Measurements from ENCODE around the gene TEP1.
A peak's percentile ranks its signal among the peaks of the same experiment; 100 is the strongest.

TEP1 gene

DNA sequence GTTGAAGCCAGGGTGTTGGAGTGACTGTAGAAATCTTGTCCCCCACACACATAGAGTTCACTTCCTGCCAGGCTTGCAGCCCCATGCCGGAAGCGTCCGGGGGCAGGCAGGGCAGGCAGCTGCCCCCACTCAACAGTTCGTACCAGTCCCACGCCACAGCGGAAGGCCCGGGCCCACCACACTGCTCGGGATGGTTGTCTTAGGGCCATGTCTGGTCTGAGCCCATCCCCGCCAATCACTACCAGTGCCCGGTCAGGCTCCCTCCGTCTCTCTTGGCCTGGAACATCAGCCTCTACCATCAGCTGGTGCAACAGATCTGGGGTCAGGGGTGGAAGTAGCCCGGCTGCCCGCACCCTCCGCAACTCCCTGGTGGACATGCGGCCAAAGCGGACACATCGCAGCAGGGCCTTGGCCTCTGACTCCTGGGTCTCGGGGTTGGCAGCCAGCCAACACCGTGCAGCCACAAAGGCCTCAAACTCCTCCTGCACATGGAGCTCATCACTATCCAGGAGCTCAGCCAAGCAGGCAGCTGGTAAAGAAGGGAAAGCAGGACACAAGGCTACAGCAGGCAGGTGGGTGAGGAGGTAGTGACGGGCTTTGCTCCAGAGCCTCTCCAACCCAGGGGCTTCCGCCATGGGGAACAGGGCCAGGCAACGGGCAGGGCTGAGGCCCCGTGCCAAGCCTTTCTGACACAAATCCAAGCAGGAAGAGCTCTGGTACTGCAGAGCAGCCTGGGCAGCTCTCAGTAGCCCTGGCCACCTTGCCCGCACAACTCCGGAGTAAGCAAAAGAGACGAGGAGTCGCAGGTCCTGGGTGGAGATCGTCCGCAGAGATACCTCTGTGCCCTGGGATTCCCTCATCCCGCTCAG is 16.7 kb upstream of the TEP1 start:
- DNase-seq, result no peak

DNA sequence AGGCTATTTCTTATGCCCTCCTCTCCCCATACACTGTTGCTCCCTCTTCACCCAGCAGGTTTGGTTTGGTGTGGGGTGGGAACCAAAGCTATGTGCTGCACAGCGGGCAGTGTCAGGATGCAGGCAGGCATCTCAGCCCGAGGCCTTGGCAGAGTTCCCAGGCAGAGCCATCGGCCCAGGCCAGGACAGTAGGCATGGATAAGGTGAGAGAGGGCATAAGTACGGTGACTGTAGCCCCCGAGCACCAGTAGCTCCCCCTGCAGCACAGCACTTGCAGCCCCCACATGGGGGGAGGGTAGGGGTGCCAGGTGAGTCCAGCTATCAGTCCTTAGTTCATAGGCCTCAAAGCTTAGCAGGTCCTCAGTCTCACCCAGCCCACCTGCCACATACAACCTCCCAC is 15.5 kb upstream of the TEP1 start:
- DNase-seq, result peak; percentile 7

DNA sequence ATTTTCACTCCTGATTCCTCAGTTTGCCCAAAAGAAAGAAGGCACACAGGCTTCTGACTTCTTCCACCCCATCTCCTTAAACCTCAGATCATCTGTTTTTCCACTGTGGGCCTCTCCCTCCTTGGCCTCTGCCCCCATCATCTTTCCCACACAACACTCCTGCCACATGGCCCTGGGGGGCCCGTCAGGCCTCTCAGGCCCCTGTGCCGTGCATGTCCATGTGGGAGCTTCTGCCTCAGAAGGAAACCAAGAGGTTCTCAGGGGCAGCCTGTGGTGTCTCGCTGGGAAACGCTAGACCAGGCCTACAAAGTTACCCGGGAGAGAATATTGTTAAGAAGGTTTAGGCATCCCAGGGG is 14.7 kb upstream of the TEP1 start:
- DNase-seq, result no peak

DNA sequence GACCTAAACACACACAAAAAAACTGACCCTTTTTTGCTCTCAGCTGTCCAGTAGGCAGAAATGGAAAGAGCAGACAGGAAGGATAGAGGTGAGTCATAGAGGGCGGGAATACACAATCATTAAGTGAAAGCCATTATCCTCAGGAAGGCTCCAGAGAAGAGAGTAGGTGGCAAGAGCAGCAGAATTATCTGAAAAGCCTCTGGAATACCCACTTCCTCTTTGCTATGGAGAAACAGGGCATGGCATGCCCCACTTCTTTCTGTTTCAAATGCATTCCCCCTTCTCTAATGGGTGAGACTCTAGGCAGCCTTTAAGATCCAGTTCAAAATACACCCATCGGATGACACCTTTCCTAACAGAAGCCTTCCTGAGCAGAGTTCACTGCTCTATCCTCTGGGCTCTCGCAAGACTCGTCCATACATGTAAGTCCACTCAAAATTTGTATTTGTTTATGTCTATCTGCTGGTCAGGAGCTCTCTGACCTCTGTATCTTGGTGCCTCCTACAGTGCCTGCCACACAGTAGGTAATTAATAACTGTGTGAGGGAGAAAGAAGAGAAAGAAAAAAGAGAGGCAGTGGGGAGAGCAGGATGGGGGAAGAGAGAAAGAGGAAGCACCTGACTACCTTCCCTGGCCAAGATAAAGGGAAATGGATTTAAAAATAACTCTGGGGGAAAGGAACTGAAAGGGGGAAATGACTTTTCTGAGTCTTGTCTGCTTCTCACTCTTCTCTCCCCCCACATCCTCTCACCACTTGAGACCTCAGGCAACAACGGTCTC is 14.1 kb upstream of the TEP1 start:
- DNase-seq, result peak; percentile 75

DNA sequence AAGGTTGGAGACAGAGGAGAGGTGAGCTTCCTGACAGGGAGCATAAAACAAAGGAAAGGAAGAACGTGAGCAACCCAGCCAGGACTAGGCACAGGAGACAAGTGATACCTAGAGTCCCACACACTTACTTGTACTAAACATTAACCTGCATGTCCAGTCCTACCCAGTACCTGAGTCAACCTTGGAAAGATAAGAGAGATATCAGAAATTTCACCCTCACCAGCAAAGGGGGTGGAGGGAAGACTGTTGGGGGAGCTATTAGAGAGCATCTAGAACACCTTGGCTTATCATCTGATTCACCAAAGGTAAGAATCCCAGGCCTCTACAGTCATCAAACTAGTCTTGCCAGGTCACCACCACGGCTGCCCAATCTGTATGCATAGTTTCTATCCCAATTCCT is 11.6 kb upstream of the TEP1 start:
- DNase-seq, result no peak

DNA sequence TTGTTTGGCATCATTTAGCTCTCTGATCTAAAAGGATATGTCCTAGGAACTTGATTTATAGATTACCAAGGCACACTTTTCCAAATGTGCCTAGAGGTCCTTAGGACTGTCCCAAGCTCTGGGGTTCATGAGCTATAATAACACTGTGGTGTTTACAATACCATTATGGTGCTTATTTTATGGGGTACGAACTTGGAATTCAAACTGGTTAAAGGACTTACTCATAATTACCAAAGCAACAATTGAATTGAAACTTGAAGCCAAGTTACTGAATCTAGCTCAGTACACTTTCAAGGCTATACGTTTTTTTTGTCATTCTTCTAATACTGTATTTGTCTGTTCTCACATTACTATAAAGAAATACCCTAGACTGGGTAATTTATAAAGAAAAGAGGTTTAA is 9.6 kb upstream of the TEP1 start:
- DNase-seq, result no peak

DNA sequence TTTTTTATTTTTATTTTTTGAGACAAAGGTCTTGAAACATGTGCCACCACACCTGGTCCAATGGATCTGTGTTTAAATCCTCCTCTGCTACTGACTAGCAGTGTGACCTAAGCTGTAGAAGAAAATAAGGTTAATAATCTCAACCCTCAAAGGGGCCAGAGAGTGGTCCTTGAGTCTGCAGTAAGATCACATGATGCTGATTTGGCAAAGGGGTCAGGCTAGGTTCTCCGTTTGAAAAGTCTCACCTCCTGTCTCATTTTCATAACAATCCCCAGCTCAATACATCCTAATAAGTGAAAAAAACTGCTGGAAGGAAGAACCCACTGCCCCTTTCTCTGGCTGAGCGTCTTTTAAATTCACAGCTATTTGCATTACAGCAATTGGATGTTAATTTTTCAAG is 8.0 kb upstream of the TEP1 start:
- DNase-seq, result no peak

DNA sequence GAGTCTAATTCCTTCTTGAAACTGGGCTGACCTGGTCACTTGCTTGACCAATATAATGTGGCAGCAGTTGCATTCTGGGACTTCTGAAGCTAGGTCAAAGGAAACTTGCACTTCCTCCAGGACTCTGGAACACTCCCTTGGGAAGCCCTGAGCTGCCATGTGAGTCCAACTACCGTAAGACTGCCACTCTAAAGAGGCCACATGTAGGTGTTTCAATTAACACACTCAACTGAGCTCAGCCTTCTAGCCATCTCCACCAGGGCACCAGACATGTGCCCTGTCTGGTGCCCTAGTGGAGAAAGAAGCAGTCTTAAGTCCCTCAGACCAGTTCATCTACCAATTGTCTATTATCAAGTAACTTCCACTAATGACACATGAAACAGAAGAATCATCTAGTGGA is 6.1 kb upstream of the TEP1 start:
- DNase-seq, result no peak

DNA sequence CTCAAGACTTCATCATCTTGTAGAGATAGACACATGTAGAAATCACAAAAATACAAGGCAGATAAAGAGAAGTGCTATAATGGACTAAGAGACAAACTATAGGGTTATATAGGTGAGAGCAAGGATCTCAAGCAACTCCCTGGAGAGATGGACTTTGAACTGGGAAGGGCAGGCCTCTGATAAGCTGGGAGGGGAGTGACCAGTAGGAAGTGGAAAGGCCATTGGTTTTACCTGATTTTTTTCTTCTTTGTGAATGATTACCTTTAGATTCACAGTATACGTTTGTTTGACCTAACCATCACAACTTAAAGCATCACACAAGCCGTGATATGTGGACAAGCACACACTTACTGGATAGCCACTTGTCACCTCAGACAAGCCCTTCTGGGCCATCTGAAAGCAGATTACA is 5.2 kb upstream of the TEP1 start:
- no peak for DNase-seq

DNA sequence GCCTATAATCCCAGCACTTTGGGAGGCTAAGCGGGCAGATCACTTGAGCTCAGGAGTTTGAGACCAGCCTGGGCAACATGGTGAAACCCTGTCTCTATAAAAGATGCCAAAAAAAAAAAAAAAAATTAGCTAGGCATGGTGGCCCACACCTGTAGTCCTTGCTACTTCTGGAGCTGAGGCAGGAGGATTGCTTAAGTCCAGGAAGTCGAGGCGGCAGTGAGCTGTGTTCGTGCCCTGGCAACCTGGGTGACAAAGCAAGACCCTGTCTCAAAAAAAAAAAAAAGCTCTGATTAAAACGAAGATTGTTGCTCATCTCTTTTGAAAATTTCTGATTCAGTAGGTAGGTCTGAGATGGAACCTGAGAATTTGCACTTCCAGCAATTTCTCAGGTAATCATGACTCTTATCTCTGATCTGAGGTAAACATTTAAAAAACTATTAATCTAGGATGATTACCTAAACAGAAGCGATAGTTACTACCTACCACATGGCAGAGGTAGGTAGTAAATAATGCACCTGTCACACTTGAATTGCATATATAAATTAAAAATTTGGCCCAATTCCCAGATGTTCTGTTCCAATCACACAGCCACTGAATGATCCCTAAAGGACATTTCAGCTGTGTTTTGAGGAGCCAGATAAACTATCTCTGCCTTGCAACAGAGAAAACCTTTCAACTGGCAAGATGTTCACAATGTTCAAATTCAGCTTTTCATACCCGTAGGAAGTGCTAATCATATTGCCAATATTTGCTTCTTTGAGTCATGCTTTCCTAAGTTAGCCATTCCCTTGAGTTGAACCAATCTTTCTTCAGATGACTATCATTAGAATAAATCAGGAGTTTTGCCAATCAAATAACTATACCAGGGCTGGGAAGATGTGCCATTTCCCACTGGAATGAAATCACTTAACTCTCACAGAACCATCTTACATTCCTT is 4.2 kb upstream of the TEP1 start:
- DNase-seq, result peak; percentile 80

DNA sequence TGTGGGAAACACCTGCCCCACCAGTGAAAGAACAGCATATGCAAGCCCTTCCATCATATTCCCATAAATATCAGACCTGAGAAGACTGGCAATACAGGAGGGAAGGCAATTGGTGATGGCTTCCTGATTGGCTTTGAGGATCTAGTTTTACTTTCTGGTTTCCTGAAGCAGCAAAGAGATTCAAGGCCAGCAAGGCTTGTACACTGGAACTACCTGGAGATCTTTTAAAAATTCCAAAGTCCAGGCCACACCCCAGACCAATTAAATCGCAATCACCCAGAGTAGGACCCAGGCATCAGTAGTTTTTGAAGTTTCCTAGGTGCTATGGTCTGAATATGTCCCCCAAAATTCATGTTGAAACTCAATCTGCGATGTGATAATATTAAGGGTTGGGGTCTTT is 2.9 kb upstream of the TEP1 start:
- no peak for DNase-seq

DNA sequence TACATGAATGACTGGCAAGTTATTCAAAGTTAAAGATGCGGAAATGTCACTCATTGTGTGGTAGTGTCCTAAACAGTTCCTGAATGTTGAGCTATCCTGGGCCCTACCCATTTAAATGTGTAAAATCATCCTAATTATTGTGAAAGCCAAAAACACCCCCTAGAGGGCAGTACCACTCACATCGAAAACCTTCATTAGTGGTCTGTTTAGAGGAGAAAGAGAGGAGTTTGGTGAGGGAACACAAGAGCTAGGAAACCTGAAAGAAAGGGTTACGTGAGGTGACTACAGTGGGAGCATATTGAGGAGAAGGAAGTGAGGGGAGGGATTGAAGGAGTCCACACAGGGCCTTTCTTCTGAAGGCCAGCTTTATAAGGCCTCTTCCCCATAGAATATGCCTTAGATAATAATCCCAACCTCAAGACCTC is 2.5 kb upstream of the TEP1 start:
- DNase-seq, result peak; percentile 72

DNA sequence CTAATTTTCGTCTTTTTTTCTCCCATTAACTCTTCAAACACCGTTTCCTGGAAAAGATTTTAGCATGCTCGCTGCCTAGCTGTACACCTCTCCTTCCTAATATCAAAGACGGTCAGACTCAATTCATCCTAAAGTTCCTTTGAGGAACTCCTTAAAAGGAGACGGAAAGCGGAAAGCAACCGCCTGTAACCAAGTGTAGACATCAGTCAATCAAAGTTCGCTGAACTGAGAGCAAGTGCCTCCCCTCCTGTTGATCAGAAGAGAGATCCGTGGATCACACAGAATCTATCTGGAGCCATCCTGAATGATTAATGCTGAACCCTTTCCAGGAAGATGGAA is 412 bp upstream of the TEP1 start:
- peak; percentile 39 for DNase-seq

DNA sequence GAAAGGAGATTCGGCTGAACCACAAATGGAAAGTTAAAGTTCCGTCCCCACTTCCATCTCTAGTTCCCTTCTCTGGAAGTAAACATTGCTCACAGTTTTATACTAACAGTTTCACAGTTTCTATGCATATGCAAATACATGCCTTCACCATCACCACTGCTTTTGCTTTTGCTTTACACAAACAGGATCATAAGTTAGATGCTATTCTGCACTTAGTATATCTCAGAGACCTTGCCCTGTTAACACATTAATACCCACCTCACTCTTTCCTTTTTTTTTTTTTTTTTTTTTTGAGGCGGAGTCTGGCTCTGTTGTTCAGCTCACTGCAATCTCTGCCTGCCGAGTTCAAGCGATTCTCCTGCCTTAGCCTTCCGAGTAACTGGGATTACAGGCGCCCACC is 890 bp downstream of the TEP1 start:
- DNase-seq, result no peak

DNA sequence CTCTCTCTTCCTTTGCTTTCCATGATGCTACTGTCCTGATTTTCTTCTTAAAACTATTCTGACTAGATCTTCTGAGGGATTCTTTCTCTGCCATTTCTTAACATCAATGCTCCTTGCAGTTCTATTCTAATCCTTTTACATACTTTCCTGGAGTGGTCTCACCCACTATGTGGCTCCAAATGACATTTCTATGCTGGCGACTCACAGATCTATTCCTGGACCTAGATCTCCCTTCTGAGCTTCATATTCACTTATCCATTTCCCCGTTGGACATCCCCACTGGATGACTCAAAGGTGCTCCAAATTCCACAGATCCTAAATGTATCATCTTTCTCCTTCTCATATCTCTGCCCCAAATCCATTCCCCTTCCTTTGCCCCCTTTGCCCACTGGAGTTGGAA is 4.1 kb downstream of the TEP1 start:
- DNase-seq, result no peak

DNA sequence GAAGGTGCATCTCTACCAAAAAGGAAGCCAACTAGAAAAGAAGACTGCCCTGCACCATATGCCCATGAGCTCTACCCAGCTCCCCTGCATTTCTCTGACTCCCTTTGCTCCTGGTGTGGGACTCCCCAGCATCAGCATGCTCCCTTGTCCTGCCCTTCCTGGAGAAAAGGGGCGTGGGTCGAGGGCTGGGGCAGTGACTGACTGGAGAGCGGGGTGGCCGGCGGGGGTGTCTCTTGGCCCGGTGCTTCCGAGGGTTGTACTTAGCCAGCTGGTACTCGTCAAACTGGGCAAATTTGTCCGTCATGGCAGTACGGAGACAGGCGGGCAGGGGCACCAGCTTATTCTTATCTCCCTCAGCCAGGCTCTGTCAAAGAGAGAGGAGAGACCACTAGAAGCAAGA is 9.8 kb downstream of the TEP1 start:
- DNase-seq, result no peak

DNA sequence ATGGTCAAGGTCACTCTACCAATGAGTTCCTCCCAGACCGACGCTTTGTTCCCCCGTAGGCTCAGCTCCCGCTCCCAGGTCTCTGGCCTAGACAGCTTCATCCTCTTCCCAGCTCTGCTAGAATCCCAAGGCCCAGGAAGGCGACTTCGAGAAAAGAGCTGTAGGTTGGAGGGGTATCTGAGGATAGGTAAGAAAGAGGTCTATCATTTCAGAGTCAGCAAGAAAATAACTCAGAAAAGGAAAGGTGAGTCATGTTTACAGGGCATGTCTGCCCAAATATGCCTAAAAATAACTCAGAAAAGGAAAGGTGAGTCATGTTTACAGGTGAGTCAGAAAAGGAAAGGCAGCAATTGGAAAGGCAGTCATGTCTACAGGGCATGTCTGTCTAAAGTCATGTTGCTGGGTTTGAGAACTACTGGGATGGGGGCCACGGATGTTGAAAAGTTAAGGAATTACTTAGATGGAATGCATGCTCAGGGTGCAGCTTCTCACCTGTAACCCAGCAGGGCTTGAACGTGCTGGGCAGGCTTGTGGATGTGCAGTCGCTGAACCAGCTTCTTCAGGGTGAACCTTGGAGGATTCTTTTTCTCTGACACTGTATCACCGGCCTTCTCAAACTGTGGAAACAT is 12.2 kb downstream of the TEP1 start:
- peak; percentile 8 for DNase-seq

DNA sequence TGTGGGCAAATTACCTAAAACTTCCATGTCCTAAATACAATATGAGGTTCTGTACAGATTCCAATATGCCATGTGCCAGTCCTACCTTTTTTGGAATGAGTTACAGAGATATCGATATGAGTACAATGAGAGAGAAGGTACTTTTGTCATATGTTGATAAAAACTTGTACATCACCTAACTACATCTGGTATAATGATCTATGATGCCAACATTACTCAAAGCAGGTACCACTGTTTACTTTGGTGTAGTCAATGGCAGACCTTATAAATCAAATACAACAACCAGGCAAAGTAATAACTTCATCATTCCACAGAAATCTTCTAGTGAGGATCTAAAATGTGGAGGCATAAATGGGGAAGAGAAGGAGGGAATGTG is 12.7 kb downstream of the TEP1 start:
- DNase-seq, result no peak

DNA sequence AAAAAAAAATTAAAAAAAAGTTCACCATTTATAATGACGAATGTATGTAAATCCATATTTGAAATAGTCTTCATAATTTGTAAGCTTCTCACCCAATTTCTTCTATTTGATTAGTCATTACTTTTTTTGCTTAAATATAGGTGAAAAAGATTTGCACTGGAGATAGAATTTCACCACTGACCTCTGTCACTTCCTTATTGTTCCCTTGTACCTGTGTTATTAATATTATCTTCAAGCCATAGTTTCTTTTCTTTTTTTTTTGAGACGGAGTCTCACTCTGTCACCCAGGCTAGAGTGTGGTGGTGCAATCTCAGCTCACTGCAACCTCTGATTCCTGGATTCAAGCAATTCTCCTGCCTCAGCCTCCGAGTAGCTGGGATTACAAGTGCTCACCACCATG is 15.8 kb downstream of the TEP1 start:
- no peak for DNase-seq

DNA sequence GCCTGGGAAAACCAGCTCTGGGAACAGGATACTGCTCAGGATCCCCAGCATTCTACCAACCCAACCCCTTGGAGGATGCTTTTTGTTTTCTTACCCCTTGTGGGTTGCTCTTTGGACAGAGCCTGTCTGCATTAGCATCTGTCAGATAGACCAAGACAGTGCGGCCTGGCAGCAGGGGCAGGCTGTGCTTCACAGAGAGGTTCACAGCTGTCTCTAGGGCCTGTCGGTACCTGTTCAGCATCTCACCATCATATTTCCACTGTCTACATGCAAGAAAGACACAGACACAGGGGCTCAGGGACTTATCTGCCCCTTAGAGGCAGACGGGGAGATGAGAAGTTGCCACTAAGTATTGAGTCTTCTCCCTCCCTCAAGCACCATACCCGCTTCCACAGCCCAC is 21.8 kb downstream of the TEP1 start:
- DNase-seq, result no peak

DNA sequence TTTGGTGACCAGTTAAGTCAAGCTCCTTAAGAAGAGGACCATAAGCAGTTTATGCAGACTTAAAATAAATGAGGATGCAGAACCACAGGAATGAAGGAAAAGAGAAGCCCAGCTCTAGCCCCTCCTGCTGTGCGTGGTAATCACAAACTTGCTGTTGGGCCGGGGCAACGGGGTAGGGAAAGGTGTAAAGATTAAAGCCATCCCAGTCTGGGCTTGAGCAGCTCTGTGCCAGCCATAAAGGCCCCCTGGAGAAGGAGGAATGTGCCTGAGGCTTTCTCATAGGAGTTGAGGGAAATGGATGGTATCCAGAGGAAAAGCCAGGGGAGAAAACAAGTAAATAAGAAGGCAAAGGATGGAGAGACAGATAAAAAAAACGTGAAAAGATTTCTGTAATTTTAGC is 25.1 kb downstream of the TEP1 start:
- no peak for DNase-seq

DNA sequence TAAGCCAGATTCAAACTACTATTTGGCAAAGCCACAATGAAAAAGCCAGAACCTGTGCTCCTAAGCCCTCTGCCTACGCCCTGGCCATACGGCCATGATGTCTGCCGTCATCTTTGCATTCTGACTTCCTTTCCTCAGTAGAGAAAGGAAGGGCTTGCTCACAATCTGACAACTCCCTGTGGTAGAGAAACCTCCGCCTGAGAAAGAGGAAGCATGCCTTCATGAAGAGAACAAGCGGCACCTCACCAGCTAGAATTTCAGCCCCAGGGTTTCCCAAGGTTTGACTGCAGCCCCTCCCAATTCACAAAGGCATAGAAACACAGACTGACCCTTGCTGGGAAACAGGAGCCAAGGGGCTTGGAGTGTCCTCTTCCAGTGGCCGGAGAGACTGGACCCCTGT is 25.7 kb downstream of the TEP1 start:
- DNase-seq, result no peak

DNA sequence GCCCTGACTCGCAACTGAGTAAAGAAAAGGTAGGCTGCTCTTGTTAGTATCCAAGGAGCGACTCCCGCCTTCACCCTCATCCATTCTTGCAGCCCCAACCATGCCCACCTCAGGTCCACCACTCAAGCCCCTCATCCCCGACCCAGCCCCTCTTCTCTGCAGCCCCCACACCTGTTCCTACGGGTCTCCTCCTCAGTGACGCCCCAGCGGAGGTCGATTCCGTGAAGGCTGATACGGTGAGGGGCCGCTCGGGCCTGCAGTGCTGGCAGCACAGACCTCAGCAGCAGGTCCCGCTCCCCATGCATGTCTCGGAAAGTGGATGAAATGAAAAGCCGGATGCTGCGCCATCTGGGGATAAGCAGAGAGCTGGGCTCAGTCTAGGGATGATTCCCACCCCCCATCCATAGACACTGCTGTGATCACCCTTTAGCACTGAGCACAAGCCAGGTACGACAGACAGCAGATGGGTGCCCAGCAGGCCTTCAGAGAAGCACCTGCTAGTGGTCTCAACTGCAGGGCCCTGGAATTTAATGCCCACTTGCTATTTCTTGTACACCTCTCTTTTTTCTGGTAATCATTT is 26.9 kb downstream of the TEP1 start:
- no peak for DNase-seq
